HG02852 (cell line): ENCODE data around the gene DOCK4.

Source experiments
- ATAC-seq: cut with Tn5 transposase; IDR thresholded peaks from one replicate; pipeline ENCODE4 v1.9.1; 2021; ENCODE audit warnings: mild to moderate bottlenecking, moderate library complexity; ENCODE audit not compliant: unreplicated experiment

DOCK4 gene

DNA sequence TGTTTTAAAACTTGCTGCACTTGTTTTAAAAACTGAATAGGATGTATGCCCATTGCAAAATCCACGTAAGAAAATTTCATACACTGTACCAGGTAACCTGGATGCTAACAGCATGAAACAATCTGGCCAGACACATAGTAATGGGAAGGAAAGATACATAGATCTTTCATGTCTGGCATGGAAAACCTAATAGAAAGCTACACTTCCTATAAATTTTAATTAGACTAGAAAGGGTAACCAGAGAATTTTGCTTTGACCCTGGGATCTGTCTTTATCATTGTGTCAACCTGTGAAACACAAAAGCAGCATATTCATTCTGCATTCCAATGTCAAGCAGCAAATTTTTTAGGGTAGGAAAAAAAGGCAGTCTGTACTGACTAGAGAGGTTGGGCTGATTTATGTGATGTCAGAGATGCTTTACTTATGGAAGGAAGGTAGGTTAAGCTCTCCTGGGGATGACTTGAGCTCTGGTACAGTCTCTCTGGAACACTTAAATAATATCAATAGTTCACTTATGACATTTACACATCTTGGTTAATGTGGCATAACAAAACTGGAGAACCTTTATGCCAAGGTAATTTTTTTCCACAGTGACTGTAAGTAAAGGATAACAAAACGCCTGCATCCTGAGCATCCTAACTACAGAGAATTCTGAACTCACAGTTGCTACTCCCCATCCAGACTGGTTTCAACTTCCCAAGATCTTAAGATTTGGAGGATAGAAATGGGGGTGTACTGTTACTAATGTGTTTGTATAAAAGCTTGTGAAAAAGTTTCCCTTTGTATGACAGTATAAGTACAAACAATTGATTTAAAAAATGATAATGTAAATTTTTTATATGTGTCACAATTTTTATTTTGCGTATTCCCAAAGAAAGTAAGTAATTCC, 44.7 kb downstream of the DOCK4 start:
- no peak for ATAC-seq

GRCh38 chr7:112160771-112161150, 45.4 kb downstream of the DOCK4 start:
- no peak for ATAC-seq

GRCh38 chr7:112160130-112160770, 45.9 kb downstream of the DOCK4 start:
- no peak for ATAC-seq

GRCh38 chr7:112159351-112159750, 46.8 kb downstream of the DOCK4 start:
- ATAC-seq: no peak

GRCh38 chr7:112157072-112157471, 49.1 kb downstream of the DOCK4 start:
- ATAC-seq: no peak

DNA sequence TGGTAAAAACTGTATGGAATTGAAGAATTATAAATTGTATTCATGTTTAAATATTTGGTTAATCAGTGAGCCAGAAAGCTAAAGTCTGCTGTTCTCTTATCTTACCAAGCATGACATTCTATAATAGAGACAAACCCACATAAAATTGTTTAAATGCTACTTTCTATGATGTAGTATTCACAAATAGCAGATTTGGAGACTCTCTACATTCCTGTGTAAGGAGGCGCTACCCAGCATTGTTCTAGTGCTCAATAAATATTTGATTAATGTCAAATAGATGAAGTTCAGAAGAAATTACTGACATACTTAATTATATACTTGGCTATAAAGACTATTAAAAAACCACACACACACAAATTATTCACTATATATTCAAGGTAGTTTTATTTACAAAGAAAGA, 49.8 kb downstream of the DOCK4 start:
- ATAC-seq: no peak

GRCh38 chr7:112154690-112155089, 51.5 kb downstream of the DOCK4 start:
- no peak for ATAC-seq

GRCh38 chr7:112152186-112152585, 54.0 kb downstream of the DOCK4 start:
- no peak for ATAC-seq

DNA sequence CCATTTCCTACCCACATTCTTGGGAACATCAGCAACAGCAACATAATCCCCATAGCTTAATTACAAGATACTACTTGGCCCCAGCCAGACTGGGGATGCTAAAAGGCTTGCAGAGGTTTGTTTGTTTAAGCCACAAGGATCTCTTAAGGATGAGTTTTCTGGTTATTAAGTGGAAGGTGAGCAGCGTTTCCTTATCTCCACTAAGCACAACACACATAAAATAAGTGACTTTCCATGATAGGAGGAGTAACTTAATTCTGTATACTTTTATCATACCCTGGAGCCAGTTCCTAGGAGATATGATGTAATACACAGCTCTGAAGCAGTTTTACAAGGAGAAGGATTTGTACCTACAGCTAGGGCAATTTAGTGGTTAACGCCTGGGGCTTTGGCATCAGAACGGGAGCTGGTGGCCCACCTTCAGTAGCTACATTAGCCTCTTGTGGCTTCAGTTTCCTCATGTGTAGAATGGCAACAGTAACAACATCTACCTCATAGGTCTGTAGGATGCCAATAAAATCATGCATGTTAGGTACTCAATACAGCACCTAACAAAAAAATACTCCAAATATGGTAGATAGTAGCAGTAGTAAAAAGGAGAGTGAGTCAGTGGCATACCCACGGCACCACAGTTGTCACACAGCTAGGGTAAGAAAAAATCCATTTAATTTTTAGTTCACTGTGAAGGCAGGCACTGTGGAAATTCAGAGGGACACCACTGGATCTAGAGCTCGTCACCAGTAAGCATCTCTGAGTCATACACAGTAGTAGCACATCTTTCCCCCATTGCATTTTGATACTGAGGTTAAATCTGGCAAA, 55.2 kb downstream of the DOCK4 start:
- ATAC-seq: no peak

DNA sequence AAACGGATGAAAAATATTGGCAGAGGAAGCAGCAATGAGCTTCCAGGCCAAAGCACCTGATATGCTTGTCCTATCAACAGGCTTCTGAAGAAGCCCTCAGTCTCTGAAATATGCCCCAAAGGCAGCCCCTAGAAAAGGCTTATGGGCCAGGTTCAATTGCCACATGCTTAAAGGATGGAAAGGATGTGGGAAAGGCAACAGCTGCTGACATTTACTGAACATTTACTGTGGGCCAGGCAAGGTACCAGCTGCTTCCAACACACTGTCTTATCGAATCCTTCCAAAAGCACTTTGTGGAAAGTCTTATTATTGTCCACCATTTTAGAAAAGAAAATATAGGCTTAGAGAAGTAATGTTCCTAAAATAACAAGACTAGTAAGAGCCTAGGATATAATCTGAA, 56.5 kb downstream of the DOCK4 start:
- no peak for ATAC-seq

GRCh38 chr7:112147793-112148361, 58.3 kb downstream of the DOCK4 start:
- ATAC-seq: no peak

DNA sequence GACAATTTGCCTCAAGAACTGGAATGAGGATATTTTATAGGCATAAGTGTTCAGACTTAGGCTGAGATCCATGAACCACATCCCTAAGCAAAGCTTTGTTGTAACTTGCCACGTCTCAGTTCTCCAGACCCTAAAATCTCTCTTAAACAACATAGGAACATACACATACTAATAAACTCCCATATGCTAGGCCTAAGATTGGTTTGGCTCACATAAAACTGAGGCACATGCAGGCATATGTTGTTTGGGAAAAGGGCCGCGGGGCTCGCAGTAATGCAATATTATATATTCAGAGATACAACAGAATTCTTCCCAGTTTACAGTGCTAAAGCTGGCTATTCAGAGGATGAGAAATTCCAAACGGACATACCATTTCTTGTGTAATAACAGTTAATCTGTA, 61.0 kb downstream of the DOCK4 start:
- ATAC-seq: no peak

DNA sequence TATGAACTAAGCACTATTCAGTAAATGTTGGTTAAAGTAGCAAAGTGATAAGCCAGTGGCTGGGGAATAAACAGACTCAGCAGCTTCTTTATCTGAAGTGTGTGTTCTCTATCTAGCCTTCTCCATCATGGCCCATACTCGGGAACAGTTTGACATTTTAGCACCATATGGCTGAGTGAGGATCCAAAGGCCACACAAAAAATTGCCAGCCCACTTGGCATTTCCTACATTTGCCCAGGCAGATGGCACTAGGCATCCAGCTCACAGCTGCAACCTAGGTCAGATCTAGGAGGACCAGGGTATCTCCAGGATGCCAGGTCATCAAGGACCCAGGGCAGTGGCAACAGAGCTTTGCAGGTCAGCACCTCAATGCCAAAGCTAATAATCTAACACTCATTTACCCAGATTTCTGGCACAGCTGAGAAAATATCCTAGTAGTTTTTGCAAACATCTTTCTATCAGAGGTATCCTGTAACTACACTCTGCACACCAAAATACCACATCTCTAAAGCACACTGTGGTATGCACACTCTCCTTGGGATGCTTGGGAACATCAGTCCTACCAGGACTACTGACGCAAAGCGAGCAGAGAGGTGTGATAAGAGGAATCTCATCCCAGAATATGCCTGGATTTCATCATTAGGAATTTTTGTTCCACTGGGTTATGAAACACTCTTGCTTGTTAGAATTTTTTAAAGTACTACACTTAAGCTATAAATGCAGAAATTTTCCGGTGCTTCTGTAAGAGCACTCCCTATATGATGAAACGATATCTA, 61.7 kb downstream of the DOCK4 start:
- ATAC-seq: no peak

DNA sequence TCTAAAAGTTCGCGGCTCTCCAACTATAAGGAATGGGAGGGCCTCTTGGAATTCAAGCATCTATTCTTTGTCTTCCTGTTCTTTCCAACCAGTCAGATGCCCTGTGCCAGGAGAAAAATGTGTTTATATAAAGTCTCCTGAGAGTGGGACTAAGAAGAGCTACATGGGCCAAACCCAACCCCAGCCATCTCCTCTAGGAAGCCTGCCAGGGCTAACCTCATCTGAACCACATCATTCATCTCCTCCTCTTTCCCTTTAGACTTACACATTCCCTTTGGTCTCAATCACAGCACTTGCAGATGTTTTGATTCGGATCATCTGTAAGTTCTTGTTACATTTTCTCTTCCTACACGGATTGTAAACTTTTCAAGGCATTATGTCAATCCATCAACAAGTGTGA, 62.6 kb downstream of the DOCK4 start:
- ATAC-seq: no peak

GRCh38 chr7:112143136-112143535, 63.1 kb downstream of the DOCK4 start:
- ATAC-seq: no peak

- no peak for ATAC-seq
These were observed 65.6 kb downstream of the DOCK4 start for GRCh38 chr7:112140600-112140999.

DNA sequence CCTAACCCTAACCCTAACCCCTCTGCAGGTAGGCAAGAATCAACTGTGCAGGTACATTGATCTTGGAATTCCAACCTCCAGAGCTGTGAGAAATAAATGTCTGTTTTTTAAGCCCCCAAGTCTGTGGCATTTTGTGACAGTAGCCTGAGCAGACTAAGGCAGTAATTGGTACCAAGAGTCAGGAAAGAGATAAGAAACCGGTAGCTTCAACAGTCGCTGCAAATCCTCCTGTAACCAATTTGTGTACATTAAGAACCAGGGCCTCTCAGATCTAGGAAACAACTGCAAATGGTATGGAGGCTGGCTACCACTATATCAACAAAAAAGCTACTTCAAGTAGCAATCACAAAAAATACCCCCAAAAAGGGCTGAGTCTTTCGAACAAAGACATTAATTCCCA, 67.3 kb downstream of the DOCK4 start:
- no peak for ATAC-seq

- no peak for ATAC-seq
These were observed 67.8 kb downstream of the DOCK4 start for GRCh38 chr7:112138325-112138852.

DNA sequence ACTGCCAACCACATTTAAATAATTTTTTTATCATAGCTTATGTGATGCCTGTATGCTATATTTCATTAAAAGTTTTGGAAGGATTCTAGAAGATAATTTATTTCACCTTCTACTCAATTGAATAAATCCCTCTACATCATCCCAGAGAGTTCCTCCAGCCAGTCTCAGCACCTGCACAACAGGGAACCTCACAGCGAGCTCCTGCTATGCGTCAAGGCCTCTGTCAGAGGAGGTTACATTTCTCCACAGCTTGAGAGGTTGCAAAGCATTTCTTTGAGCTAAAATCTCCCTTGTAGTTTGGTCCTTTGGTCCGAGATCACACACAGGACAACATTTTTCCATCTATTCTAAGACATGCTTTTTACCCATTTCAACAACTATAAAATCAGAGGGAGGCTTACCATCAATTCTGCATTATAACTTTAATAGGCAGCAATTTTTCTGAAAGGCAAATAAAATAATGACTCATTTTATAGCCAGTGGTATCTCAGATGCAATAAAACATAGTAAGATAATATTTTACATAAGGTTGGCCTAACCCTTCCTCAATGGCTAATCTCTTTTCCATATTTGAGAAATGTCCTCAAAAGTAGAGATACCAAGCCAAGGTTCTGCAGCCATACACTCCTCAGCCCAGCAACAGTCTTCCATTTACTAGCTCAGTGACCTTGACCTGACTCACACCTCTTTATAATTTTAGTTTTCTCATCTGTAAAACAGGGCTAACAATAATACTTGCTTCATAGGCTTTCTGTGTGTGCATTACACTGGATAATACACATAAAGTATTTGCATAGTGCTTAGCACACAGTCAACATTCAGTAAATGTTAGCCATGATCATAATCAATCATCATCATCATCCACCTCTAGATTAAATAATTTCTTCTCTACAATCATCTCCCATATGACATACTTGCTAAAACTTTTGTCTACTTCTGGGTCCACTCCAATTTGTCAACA, 68.8 kb downstream of the DOCK4 start:
- ATAC-seq: no peak
